HuH-7 (cell line): ENCODE data around the gene CD207.

Source experiments
- DNase-seq: peaks from one replicate; pipeline ENCODE4 v3.0.0; 2011; ENCODE audit warnings: low spot score

Gene CD207

DNA sequence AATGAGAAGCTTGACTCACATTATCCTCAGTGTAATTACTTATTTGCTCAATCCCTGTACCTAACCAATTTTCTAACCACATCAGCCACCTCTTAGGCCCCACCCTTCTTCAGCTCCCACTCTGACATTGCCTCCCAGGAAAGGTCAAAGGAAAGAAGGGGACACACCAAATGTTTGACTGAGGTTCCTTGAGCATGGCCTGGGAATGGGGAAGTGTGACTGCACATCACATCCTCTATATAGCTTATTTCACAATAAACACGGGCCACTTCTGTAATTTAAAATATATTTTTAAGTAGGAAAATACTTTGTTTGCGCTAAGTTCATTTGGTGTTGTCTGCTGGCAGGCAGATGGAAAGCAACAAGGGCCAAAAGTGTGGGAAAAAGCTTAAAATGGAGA, 42.2 kb downstream of the CD207 start:
- DNase-seq = no peak

DNA sequence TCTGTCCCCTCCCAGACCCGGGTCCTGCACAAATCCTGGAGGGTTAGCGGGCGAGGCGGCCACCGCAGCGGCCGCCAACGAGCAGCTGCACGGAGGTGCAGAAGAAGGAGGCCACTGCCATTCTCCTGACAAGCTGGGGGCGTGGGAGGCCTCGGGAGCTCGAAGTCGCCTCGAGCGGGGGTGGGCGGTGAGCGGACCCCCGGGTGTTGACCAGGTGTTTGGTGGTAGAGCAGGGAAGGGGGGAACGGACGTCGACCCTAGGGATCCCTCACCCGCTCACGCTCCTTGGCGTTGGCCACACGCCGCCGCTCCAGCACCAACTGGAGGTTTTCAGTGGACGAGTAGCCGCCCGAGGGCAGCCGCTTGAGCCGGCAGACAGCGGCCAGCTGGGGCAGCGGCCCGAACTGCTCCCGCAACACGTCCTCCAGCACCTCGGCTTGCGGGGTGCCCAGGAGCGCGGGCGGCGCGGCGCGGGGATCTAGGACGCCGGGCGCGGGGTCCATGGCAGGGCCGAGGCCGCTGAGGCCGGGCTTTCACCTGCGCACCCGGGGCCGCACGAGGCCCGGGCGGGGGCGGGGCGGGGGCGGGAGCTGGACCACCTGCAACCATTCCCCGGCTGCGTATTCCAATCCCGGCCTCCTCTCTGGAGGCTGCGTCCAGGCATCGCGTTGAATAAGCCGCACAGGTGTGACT, 45.3 kb downstream of the CD207 start, which contains the start of gene FIGLA:
TSS of gene FIGLA (minus strand) at position 508 of the 693 bp plus-strand sequence. CDS start at position 503, 5 bp downstream.
- no peak for DNase-seq

DNA sequence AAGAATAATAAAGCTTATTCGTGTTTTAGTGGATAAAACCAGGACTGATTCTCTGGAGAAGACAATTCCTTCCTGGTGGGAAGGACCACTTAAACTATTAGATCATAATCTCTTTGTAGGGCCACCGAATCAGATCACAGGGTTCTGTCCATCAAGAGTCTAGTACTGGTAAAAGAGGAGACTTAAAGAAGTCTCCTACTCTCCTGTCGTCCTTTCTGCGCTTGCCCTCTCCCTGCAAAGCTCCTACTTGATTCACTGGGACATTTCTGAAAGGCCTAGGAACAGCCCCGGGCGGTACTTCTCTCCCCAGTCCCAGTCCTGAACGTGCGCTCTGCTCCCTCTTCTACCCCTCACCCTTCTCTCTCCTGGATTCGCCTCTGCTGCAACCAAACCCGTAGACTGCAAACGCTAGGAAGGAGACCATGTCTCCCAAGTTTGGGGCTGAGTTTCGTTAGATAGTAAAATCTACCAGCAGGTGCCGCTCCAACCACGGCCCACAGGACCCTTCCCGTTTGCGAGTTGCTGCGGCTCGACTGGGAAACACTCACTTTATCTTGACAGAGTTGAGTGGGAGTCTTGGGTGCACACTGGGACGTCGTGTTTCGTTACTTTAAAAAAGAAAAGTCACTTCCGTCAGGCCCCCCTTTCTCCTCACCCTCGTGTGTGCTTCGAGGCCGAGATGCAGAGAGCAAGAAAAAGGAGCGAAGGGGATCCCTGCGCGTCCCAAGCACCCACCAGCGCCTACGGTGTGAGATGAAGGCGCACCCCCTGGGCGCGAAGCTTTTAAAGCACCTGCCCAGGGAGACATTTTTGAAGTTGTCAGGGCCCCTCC, 46.1 kb downstream of the CD207 start:
- peak; percentile 82 for DNase-seq

DNA sequence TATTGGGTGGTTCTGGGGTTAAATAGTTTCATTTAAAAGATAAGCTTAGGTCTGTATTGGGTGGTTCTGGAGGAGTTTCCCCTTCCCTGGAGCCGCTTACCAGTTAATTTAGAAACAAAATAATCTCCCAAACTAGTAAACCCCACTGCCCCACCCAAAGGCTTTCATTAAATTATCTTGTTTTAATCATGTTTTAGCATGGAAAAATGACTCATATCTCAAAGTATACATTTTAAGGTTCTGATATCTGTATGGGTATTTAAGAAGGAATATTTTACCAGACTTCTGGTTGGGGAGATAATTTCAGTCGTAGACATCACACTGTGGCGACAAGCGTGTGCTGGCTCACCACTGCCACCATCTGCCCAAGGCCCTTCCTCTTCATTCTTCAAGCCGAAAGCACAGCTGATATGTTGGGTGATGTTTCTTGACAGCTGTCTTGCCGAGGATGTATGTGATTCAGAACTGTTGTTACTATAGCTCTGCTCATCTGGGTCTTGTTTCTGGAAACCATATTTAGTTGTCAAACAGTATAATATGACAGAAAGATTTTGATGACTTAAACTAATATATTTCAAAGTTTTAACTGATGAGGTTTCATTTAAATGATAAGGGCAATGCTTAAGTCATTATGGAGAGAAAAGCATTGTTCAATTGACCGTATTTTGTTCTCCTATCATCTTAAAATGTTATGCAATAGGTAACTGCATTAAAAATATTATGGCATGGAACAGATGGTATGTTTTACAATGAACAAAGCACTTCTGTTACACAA, 50.3 kb downstream of the CD207 start:
- DNase-seq = peak; percentile 38

DNA sequence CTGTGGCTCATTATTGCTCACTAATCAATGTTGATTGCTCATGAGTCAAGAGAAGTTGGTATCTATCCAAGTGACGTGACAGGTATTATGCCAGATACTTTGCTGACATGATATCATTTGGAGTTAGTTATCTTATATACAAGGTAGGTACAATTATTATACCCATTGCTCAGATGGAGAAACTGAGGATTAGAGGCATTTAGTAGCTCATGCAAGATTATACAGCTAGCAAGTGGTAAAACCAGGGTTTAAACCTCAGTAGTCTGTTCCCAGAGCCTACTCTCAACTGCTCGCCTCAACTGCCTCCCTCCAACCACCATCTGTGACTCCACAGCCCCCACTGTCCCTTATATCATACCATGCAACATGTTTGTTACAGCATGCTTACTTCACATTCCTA, 51.3 kb downstream of the CD207 start:
- no peak for DNase-seq
